Stimulated activated CD8-positive, alpha-beta memory T cell treated with anti-CD3 and anti-CD28 coated beads, Interleukin-4, amount 100 ng/mL, for 1 hour (primary cell): ENCODE data around the gene IQGAP2.

Experiments used
- DNase-seq, 2 donors: peaks; one replicate each; pipeline ENCODE4 v3.0.0-alpha.2; 2020; ENCODE audit warnings: low read depth in 2 of 2, low spot score in 1 of 2

The IQGAP2 gene

DNA sequence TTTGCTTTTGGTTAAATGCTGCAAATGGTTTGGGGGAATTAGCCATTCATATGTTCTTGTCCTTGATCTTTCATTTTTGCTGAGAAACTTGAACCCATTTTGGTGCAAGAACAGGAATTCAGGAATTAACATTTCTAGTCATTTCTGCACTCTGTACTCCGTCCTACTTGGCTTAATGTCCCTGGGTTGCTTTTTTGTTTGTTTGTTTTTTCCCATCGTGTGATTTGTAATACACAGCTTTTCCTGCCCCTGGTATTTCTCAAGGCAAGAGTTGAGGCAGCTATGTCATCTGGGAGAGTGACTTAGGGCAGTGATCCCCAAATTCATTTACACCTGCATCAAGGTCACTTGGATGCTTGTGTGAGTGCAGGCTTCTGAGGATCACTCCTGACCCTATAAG lies 71.3 kb downstream of the IQGAP2 start:
- DNase-seq = no peak

- DNase-seq = no peak
Observed at GRCh38 chr5:76475385-76475784, 72.3 kb downstream of the IQGAP2 start.

DNA sequence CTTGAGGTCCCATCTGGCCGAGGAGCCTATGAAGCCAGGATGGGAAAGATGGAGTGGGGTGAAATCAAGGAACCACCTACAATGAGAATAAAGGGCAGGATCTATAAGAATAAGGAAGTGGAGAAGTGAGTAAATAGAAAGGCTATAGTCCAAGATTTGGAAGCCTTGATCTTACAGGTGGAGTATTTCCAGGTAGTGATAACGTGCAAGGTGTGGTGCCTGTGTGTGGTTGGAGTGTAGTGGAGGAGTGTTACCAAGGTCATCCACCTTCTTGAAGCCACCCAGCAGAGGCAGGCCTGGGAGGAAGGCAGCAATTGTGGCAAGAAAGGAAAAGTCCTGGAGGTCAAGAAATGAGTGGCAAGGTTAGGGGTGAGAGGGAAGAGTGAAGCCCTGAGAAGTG lies 72.9 kb downstream of the IQGAP2 start:
- no peak for DNase-seq

DNA sequence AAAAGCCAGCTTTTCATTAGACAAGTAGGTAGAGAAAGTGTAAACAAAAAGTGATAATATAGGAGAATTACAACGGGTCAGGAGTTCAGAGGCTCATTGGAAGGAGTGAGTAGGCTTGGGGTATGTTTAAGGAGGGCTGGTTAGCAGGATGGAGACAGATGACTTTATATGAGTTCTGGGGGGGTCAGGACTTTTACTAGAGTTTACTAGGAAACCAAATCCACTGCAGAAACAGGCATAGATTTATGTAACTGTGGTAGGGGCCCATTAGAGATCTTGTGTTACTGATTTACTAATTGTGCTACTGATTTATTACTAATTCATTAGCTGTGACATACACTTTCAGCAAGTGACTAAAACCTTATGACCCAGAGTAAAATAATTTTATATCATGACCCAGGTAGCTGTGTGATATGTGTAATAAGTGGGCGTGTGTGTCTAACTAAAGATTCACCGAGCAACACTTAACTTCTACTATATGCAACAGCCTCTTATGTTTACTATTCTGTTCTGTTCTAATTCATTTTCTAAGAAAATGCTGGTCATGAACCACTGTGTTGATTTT lies 73.5 kb downstream of the IQGAP2 start:
- no peak for DNase-seq

DNA sequence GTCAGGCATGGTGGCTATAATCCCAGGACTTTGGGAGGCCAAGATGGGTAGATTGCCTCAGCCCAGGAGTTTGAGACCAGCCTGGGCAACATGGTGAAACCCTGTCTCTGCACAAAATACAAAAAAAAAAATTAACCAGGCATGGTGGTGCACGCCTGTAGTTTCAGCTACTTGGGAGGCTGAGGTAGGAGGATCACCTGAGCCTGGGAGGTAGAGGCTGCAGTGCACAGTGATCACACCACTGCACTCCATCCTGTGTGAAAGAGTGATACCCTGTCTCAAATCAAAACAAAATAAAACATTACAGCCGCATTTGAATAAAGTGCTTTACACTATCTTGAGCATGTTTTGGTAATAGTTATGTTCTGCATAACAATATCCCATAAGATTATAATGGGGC lies 74.0 kb downstream of the IQGAP2 start:
- DNase-seq = no peak

GRCh38 chr5:76477571-76477970 lies 74.5 kb downstream of the IQGAP2 start:
- DNase-seq = no peak

- no peak for DNase-seq
Observed at GRCh38 chr5:76479281-76479680, 76.2 kb downstream of the IQGAP2 start.

- DNase-seq = no peak
Observed at GRCh38 chr5:76479973-76480667, 77.0 kb downstream of the IQGAP2 start.

- DNase-seq = no peak
Observed at GRCh38 chr5:76482984-76483383, 79.9 kb downstream of the IQGAP2 start.

DNA sequence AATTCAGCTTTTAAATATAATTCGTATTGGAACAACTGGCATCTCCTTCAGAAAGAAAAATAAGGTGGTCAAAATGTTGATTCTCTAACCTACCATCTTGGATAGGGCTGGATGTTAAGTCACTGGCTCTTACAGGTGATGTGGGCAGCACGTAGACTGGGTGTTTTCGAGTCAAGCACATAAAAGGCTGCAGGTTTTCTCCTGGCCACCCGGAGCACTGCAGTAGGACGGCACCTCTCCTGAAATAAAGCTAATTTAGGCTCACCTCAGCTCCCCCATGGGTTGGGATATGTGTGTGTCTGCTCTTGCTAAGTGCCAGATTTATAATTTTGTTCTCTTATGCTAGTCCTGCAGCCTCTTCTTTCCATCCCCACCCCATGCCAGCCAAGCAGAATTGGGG lies 80.3 kb downstream of the IQGAP2 start:
- no peak for DNase-seq

DNA sequence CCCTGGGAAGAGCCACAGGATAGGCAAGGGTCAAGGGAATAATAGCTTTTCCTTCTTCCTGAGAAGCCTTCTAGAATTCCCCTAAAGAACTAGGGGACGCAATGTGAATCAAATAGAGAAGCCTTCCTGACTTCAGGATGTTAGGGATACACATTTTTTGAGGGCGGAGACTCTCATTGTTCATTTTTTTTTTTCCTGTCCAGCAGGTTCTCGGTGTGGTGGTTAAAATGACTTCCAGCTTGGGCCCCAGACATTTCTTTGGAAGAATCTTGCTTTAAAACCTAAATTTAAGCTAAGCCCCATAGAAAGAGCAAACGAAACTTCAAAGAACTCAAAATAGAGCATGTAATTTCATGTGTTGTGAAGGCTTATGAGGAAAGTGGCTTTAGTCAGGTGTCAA lies 80.8 kb downstream of the IQGAP2 start:
- DNase-seq = no peak

GRCh38 chr5:76485511-76485910 lies 82.4 kb downstream of the IQGAP2 start:
- no peak for DNase-seq

GRCh38 chr5:76487386-76487785 lies 84.3 kb downstream of the IQGAP2 start:
- no peak for DNase-seq

DNA sequence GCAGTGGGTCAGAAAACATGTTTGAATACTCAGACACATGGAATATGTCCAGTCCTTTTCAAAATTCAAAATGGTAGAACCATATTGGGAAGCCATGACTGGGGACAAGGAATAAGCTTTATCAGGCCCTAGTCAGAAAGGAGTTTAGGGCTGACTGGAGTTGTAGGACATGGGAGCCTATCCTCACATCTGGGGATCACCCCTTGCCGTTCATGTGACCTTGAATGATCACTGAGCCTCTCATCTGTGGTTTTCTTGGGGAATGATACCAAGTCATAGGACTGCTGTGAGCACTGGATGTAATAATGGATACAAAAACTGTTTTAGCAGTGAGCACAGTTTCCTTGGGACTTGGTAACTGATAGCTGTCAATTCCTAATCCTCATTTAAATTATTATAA lies 84.7 kb downstream of the IQGAP2 start:
- DNase-seq = no peak

DNA sequence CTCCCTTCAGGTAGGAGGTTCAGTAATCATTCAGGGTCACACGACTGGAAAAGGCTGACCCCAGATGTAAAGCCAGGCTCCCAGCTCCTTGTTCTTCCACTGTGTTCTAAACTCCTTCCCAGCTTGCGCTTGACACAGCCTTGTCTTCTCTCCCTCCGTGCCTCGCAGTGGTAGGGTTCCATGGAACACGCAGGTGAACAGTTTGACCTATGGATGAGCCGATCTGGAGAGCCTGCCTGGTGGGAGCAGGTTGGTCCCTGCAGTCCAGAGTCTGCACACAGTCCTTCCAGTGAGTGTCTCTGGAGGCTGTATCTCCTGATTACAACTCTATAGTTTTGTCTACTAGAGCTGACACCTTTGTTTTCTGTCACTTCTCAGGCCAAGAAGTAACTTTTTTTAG lies 85.9 kb downstream of the IQGAP2 start:
- no peak for DNase-seq

DNA sequence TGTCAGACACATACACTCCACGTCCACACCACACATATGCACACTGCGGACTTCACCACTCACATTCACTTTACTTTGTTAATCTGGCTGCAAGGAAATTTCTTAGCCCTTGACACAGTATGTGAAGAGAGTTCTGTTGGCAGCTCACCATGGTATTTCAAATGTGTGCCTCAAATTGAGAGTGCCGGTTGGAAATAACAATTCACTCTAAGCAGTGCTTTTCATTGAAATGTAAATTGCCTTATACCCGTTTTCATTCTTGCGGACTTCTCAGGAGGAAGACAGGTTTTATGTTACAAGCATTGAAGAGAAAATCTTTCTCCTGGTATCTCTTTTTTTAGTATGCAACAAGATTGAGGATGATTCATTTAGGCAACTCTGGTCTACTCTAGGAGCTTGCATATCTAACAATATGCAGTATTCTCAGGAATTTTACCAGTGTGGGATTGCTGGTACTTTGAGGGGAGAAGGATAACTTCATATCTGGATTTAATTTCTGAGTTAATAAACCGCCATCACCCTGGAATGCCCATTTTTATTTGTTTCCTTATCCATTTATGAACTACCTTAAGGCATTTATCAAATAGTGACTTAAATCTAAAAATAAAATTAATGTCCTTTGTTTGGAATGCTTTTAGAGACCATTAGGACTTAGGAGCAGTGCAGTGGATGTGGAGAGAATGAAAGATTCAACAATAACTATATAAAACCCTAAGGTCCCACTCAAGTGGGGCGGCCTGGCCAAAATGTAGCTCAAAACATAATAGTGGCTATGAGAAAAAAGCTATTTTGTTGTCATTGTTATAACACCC lies 87.0 kb downstream of the IQGAP2 start:
- no peak for DNase-seq

- no peak for DNase-seq
Observed at GRCh38 chr5:76490960-76491359, 87.9 kb downstream of the IQGAP2 start.

- DNase-seq = no peak
Observed at GRCh38 chr5:76492819-76493189, 89.7 kb downstream of the IQGAP2 start.

DNA sequence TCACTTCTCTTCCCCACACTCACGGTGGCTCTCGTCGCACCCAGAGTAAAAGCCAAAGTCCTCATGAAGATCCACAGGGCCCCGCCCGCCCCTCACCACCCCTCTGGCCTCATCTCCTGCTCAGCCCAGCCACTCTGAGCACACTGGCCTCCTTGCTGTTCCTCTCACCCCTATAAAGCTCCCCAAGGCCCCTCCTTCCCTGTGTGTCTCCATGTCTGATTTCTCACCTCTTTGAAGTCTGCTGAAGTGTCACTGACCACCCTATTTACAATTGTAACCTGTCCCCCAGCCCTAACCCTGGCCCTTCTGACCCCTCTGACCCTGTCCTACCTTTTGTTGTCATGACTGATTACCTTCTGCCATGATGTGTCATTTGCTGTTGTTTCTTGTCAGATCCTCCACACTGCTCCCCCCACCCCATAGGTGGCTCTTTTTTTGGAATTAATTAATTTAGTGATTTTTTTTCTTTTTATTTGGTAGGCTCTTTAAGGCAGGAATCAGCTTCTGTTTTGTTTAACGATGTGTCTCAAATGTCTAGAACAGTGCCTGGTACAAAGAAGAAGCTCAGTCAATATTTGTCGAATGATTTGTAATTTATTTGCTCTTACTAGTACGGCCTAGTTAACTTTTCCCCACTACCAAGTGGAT lies 90.2 kb downstream of the IQGAP2 start:
- DNase-seq = no peak

GRCh38 chr5:76494201-76494600 lies 91.1 kb downstream of the IQGAP2 start:
- no peak for DNase-seq

DNA sequence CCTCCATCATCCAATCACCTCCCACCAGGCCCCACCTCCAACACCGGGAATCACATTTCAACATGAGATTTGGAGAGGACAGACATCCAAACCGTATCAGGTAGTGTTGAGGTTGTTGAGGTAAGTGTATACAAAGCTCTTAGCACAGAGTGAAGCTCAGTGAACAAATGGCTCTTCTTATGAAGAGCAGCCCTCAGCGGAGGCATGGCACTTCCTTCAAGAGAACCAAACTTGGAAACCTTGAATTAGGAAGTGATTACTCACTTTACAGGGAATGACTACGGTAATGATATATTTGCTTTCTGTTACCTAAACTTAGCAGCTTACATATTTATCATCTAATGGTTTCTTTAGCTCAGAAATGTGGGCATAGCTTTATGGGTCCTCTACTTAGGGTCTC lies 92.8 kb downstream of the IQGAP2 start:
- DNase-seq = no peak

DNA sequence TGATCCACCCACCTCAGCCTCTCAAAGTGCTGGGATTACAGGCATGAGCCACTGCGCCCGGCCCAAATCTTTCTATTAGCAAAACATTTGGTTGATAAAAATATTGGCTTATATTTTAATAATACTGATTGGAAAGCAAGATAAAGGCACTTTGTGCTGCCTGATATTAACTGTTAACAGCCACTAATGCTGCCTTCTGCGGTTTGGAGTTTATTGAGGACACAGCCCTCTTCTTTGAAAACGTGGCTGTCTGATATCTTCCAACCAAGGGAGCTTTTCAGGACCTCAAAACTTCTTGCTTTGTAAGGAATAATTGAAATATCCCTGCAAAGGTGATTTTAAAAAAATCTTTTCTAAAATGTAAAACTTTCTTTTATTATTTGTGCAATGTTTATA lies 94.0 kb downstream of the IQGAP2 start:
- DNase-seq = no peak
